Neural progenitor cell (in vitro differentiated cells): ENCODE results near the gene ACTC1. TPM values are rescaled to one million over a fixed set of nuclear protein-coding genes. Genes with fewer than 3 reads are reported as not detected.

Source experiments
- DNase-seq: peaks from one replicate; pipeline ENCODE4 v3.0.0-alpha.2; 2016; ENCODE audit warnings: low spot score
- H2AFZ ChIP-seq: fragments of 200-600 bp; sonication (generic); replicated peaks from 2 replicates; pipeline ENCODE4 v1.6.1; 2016; ENCODE audit warnings: antibody characterized with exemption
- H3F3A ChIP-seq: fragments of 200-600 bp; sonication (generic); 2 replicates; pipeline ENCODE4 v1.6.1; 2016; ENCODE audit warnings: antibody characterized with exemption, low read depth
- H3K27ac ChIP-seq: fragments of 200-600 bp; sonication (generic); 2 replicates; pipeline ENCODE4 v1.5.1; 2016; ENCODE audit warnings: mild to moderate bottlenecking
- H3K27me3 ChIP-seq: fragments of 200-600 bp; sonication (generic); 2 replicates; pipeline ENCODE4 v1.6.1; 2016; ENCODE audit warnings: mild to moderate bottlenecking, moderate library complexity
- H3K36me3 ChIP-seq: fragments of 200-600 bp; sonication (generic); 2 replicates; pipeline ENCODE4 v1.5.1; 2016
- H3K4me1 ChIP-seq: fragments of 200-600 bp; sonication (generic); 2 replicates; pipeline ENCODE4 v1.6.1; 2016; ENCODE audit warnings: mixed run types
- H3K4me2 ChIP-seq: fragments of 200-600 bp; sonication (generic); 2 replicates; pipeline ENCODE4 v1.6.1; 2016
- H3K4me3 ChIP-seq: fragments of 200-600 bp; sonication (generic); 2 replicates; pipeline ENCODE4 v1.5.1; 2016
- H3K79me2 ChIP-seq: fragments of 200-600 bp; sonication (generic); 2 replicates; pipeline ENCODE4 v1.6.1; 2016; ENCODE audit warnings: low read depth
- H3K9ac ChIP-seq: fragments of 200-600 bp; sonication (generic); 2 replicates; pipeline ENCODE4 v1.6.1; 2016
- H3K9me3 ChIP-seq: fragments of 200-600 bp; sonication (generic); 2 replicates; pipeline ENCODE4 v1.5.1; 2016; ENCODE audit warnings: low read depth
- H4K20me1 ChIP-seq: fragments of 200-600 bp; sonication (generic); 2 replicates; pipeline ENCODE4 v1.6.1; 2016; ENCODE audit warnings: low read depth
- H3K27ac Mint-ChIP-seq: 3 replicates; pipeline ENCODE4 v1.8.0; 2021; ENCODE audit warnings: mixed read lengths
- H3K27me3 Mint-ChIP-seq: 2 replicates; pipeline ENCODE4 v1.8.0; 2022; ENCODE audit warnings: low read depth, mild to moderate bottlenecking, inconsistent platforms, moderate library complexity, mixed read lengths; ENCODE audit not compliant: insufficient read depth
- H3K36me3 Mint-ChIP-seq: 3 replicates; pipeline ENCODE4 v1.8.0; 2021; ENCODE audit warnings: mixed read lengths
- H3K4me1 Mint-ChIP-seq: 3 replicates; pipeline ENCODE4 v1.8.0; 2021; ENCODE audit warnings: mixed read lengths
- H3K4me3 Mint-ChIP-seq: 3 replicates; pipeline ENCODE4 v1.8.0; 2021; ENCODE audit warnings: mild to moderate bottlenecking, moderate library complexity, mixed read lengths
- H3K9me3 Mint-ChIP-seq: 3 replicates; pipeline ENCODE4 v1.8.0; 2020; ENCODE audit warnings: mixed read lengths
- EZH2 ChIP-seq: fragments of 200-600 bp; sonication (generic); IDR thresholded peaks from 2 replicates; pipeline ENCODE4 v1.6.1; 2017; ENCODE audit warnings: antibody characterized with exemption, mild to moderate bottlenecking, moderate library complexity
- EZH2phosphoT487 ChIP-seq: fragments of 200-600 bp; sonication (generic); IDR thresholded peaks from 2 replicates; pipeline ENCODE4 v1.6.1; 2017; ENCODE audit warnings: antibody characterized with exemption
- total RNA-seq: library from RNA; depleted of rRNA; stranded (reverse); fragments of >200 nt; gene quantifications from 2 replicates; pipeline ENCODE4 v1.2.3, GENCODE V29; 2015; ENCODE audit warnings: low replicate concordance
- TF ChIP-seq, protein P1 (sequence below): fragments of 200-600 bp; sonication (generic); IDR thresholded peaks from 2 replicates; pipeline ENCODE4 v1.5.1; 2017; ENCODE audit warnings: antibody characterized with exemption, mild to moderate bottlenecking

The ACTC1 gene
- total RNA-seq, 1 donor from 2014 or later = 3.8 TPM

DNA sequence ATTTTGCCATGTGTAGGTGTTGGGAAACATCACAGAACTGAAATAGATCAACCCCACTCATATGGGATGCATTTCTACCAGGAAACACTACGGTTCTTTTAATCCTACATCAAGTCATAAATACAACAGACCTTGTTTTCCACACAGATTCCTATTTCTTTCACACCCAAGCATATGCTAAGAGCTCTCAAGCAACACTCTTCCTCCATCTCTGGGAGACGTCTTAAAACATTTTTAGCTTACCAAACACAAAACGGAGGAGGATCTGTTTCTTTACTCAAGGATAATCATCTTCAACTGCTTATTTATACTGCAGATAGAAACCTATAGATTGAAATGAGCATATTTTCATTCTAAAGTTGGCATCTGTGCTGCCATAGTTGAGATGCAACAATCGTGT is 45.7 kb downstream of the ACTC1 start:
- no peak overlapping the region for H3K4me3 ChIP-seq
- Mint-ChIP-seq H3K9me3 (peaks cover 2% of the 10 kb centered on the region), H3K36me3 (no peaks in the 10 kb centered on the region), H3K4me3 (no peak overlapping the region), H3K4me1 (peaks cover 2% of the 10 kb centered on the region), H3K27me3 (peaks cover 22% of the 10 kb centered on the region), H3K27ac (no peak overlapping the region)
- H3K27ac ChIP-seq = no peak overlapping the region
- no peak overlapping the region for H3K9ac ChIP-seq
- no peak for TF ChIP-seq EZH2phosphoT487
- TF ChIP-seq, protein P1, sequence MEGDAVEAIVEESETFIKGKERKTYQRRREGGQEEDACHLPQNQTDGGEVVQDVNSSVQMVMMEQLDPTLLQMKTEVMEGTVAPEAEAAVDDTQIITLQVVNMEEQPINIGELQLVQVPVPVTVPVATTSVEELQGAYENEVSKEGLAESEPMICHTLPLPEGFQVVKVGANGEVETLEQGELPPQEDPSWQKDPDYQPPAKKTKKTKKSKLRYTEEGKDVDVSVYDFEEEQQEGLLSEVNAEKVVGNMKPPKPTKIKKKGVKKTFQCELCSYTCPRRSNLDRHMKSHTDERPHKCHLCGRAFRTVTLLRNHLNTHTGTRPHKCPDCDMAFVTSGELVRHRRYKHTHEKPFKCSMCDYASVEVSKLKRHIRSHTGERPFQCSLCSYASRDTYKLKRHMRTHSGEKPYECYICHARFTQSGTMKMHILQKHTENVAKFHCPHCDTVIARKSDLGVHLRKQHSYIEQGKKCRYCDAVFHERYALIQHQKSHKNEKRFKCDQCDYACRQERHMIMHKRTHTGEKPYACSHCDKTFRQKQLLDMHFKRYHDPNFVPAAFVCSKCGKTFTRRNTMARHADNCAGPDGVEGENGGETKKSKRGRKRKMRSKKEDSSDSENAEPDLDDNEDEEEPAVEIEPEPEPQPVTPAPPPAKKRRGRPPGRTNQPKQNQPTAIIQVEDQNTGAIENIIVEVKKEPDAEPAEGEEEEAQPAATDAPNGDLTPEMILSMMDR = no peak
- TF ChIP-seq EZH2 = no peak
- no peaks in the 10 kb centered on the region for H3K79me2 ChIP-seq
- no peaks in the 10 kb centered on the region for H3K9me3 ChIP-seq
- no peaks in the 10 kb centered on the region for H3K36me3 ChIP-seq
- peaks cover 16% of the 10 kb centered on the region for H4K20me1 ChIP-seq
- H3K4me2 ChIP-seq = no peak overlapping the region
- peaks cover 6% of the 10 kb centered on the region for H3K4me1 ChIP-seq
- peaks cover 9% of the 10 kb centered on the region for H3F3A ChIP-seq
- no peak for DNase-seq
- no peak overlapping the region for H2AFZ ChIP-seq
- peaks cover 53% of the 10 kb centered on the region for H3K27me3 ChIP-seq

Other genes with a start within 250 kb of the ACTC1 start
- 83.1 and 85.4 TPM in 2 replicates for gene GOLGA8B, start 211.9 kb downstream of the ACTC1 start, total RNA-seq
- not detected in 2 replicates for gene GJD2, start 40.6 kb downstream of the ACTC1 start, total RNA-seq
- 38.4 and 54.3 TPM in 2 replicates for gene AQR, start 174.2 kb upstream of the ACTC1 start, total RNA-seq
- 34.0 and 56.1 TPM in 2 replicates for gene ZNF770, start 192.7 kb upstream of the ACTC1 start, total RNA-seq